Ammon's horn (tissue), 1 donor: ENCODE data around the gene CLEC4D.
"Not testable (repeated sequence)": the region's sequence is repeated elsewhere in the genome, so short reads cannot be mapped to it uniquely, and the experiment has no call there.

Experiments used
- DNase-seq: peaks from one replicate; pipeline ENCODE4 v3.0.0-alpha.2; 2016; ENCODE audit warnings: low spot score

Gene CLEC4D

GRCh38 chr12:8537820-8538219, 24.5 kb downstream of the CLEC4D start:
- not testable (repeated sequence) for DNase-seq

- DNase-seq = not testable (repeated sequence)
Measured at GRCh38 chr12:8540831-8541230, 27.5 kb downstream of the CLEC4D start, which contains the start of gene CLEC4E. Gene CLEC4E, minus strand, starts transcription at chr12:8540905. Its CDS starts 108 bp downstream, at chr12:8540797.

GRCh38 chr12:8541562-8541961, 28.3 kb downstream of the CLEC4D start:
- no peak for DNase-seq

GRCh38 chr12:8544295-8544694, 31.0 kb downstream of the CLEC4D start:
- peak; percentile 59 for DNase-seq

GRCh38 chr12:8546591-8546990, 33.3 kb downstream of the CLEC4D start:
- DNase-seq = no peak

- DNase-seq = no peak
Measured at GRCh38 chr12:8547645-8548044, 34.3 kb downstream of the CLEC4D start.

- DNase-seq = no peak
Measured at GRCh38 chr12:8548192-8548591, 34.9 kb downstream of the CLEC4D start.

GRCh38 chr12:8549381-8549780, 36.1 kb downstream of the CLEC4D start:
- no peak for DNase-seq

GRCh38 chr12:8553088-8553627, 39.9 kb downstream of the CLEC4D start:
- DNase-seq = no peak

GRCh38 chr12:8554451-8555195, 41.3 kb downstream of the CLEC4D start:
- DNase-seq = no peak

- DNase-seq = no peak
Measured at GRCh38 chr12:8556531-8557097, 43.3 kb downstream of the CLEC4D start.

GRCh38 chr12:8559676-8560075, 46.4 kb downstream of the CLEC4D start:
- DNase-seq = no peak

GRCh38 chr12:8561011-8561410, 47.7 kb downstream of the CLEC4D start:
- DNase-seq = no peak

- DNase-seq = no peak
Measured at GRCh38 chr12:8562310-8562709, 49.0 kb downstream of the CLEC4D start.

GRCh38 chr12:8563356-8563755, 50.1 kb downstream of the CLEC4D start:
- DNase-seq = no peak

GRCh38 chr12:8564656-8565055, 51.4 kb downstream of the CLEC4D start:
- DNase-seq = peak; percentile 6

- DNase-seq = not testable (repeated sequence)
Measured at GRCh38 chr12:8566052-8566451, 52.7 kb downstream of the CLEC4D start.

- DNase-seq = no peak
Measured at GRCh38 chr12:8566525-8566924, 53.2 kb downstream of the CLEC4D start.
